Smooth muscle cell (in vitro differentiated cells): ENCODE results near the gene ATXN1. TPM values are rescaled to one million over a fixed set of nuclear protein-coding genes. Genes with fewer than 3 reads are reported as not detected.
"Not testable (repeated sequence)": the region's sequence is repeated elsewhere in the genome, so short reads cannot be mapped to it uniquely, and the experiment has no call there.

Source experiments
- DNase-seq: peaks from one replicate; lab custom pipeline; 2025; ENCODE audit not compliant: unreplicated experiment; lab: John Stamatoyannopoulos, UW
- H2AFZ ChIP-seq: fragments of 200-600 bp; sonication (generic); 2 replicates; pipeline ENCODE4 v1.6.0; 2016; ENCODE audit warnings: antibody characterized with exemption, low read depth, mild to moderate bottlenecking
- H3F3A ChIP-seq: fragments of 200-600 bp; sonication (generic); 2 replicates; pipeline ENCODE4 v1.6.0; 2017; ENCODE audit warnings: antibody characterized with exemption, low read depth
- H3K27ac ChIP-seq: fragments of 200-600 bp; sonication (generic); 2 replicates; pipeline ENCODE4 v1.5.1; 2016; ENCODE audit warnings: low read depth, mild to moderate bottlenecking
- H3K27me3 ChIP-seq: fragments of 200-600 bp; sonication (generic); 2 replicates; pipeline ENCODE4 v1.6.1; 2016; ENCODE audit warnings: low read depth, mild to moderate bottlenecking
- H3K36me3 ChIP-seq: fragments of 200-600 bp; sonication (generic); 2 replicates; pipeline ENCODE4 v1.5.1; 2016; ENCODE audit warnings: low read depth
- H3K4me1 ChIP-seq: fragments of 200-600 bp; sonication (generic); 2 replicates; pipeline ENCODE4 v1.5.1; 2016; ENCODE audit warnings: low read depth
- H3K4me2 ChIP-seq: fragments of 200-600 bp; sonication (generic); 2 replicates; pipeline ENCODE4 v1.6.0; 2016; ENCODE audit warnings: mild to moderate bottlenecking
- H3K4me3 ChIP-seq: fragments of 200-600 bp; sonication (generic); 2 replicates; pipeline ENCODE4 v1.5.1; 2016; ENCODE audit warnings: mild to moderate bottlenecking
- H3K79me2 ChIP-seq: fragments of 200-600 bp; sonication (generic); 2 replicates; pipeline ENCODE4 v1.6.0; 2016; ENCODE audit warnings: low read depth, mild to moderate bottlenecking
- H3K9ac ChIP-seq: fragments of 200-600 bp; sonication (generic); 2 replicates; pipeline ENCODE4 v1.6.0; 2016; ENCODE audit warnings: low read depth
- H3K9me3 ChIP-seq: fragments of 200-600 bp; sonication (generic); replicated peaks from 2 replicates; pipeline ENCODE4 v1.5.1; 2016; ENCODE audit warnings: low read depth
- H4K20me1 ChIP-seq: fragments of 200-600 bp; sonication (generic); 2 replicates; pipeline ENCODE4 v1.6.0; 2016; ENCODE audit warnings: low read depth
- CTCF ChIP-seq: fragments of 200-600 bp; sonication (generic); IDR thresholded peaks from 2 replicates; pipeline ENCODE4 v1.5.1; 2017; ENCODE audit warnings: borderline replicate concordance, mild to moderate bottlenecking, antibody characterized with exemption; ENCODE audit not compliant: insufficient read depth, poor library complexity, severe bottlenecking
- WGBS: methylation state at CpG from one replicate; pipeline ENCODE4 v1.1.7; 2016; ENCODE audit warnings: low lambda C conversion rate; 5-methylcytosine and 5-hydroxymethylcytosine counted together
- polyA plus RNA-seq: library from polyadenylated mRNA; unstranded; fragments of >200 nt; fragmentation: Nextera tagmentation; extraction: Ambion mirVana; gene quantifications from 2 replicates; pipeline ENCODE4 v1.2.1, GENCODE V29; 2016
- total RNA-seq: library from RNA; depleted of rRNA; stranded (reverse); fragments of >200 nt; gene quantifications from 2 replicates; pipeline ENCODE4 v1.2.3, GENCODE V29; 2014

ATXN1 gene
- total and polyA plus RNA-seq, 2 experiments from 2014 or later: 17.9 to 40.6 TPM

- Histone ChIP-seq H3K27me3 (no peaks in the 10 kb centered on the region), H3K4me3 (no peak overlapping the region), H3K27ac (peak overlapping the region; percentile 37), H3K79me2 (peaks cover 9% of the 10 kb centered on the region), H3K4me1 (no peaks in the 10 kb centered on the region), H3K9ac (no peak overlapping the region), H3K9me3 (no peaks in the 10 kb centered on the region), H4K20me1 (peaks cover 56% of the 10 kb centered on the region), H2AFZ (no peak overlapping the region), H3F3A (no peaks in the 10 kb centered on the region), H3K4me2 (peak overlapping the region; percentile 45), H3K36me3 (no peaks in the 10 kb centered on the region)
- DNase-seq: no peak
- WGBS: 68% methylated on average over 1 of the region's 1 CpG
- TF ChIP-seq CTCF: no peak
Measured at GRCh38 chr6:16392010-16392409, 369.2 kb downstream of the ATXN1 start.

GRCh38 chr6:16391451-16391912 lies 369.8 kb downstream of the ATXN1 start:
- H2AFZ ChIP-seq: no peak overlapping the region
- H3K27me3 ChIP-seq: no peaks in the 10 kb centered on the region
- no peaks in the 10 kb centered on the region for H3K9me3 ChIP-seq
- peaks cover 9% of the 10 kb centered on the region for H3K79me2 ChIP-seq
- peaks cover 56% of the 10 kb centered on the region for H4K20me1 ChIP-seq
- no peak overlapping the region for H3K4me3 ChIP-seq
- H3K27ac ChIP-seq: peak overlapping the region; percentile 37
- H3K36me3 ChIP-seq: no peaks in the 10 kb centered on the region
- H3K4me2 ChIP-seq: peak overlapping the region; percentile 45
- no peak overlapping the region for H3K9ac ChIP-seq
- TF ChIP-seq CTCF: no peak
- no peaks in the 10 kb centered on the region for H3K4me1 ChIP-seq
- 50% methylated on average over 2 of the region's 2 CpGs for WGBS
- no peaks in the 10 kb centered on the region for H3F3A ChIP-seq
- no peak for DNase-seq

GRCh38 chr6:16390909-16391450 lies 370.3 kb downstream of the ATXN1 start:
- H3K27me3 ChIP-seq, H3K36me3 ChIP-seq, H2AFZ ChIP-seq, H3K9me3 ChIP-seq, DNase-seq, H3K4me3 ChIP-seq, H3K79me2 ChIP-seq, H3F3A ChIP-seq, H3K4me1 ChIP-seq, H3K9ac ChIP-seq: not testable (repeated sequence)
- Histone ChIP-seq H4K20me1 (peaks cover 59% of the 10 kb centered on the region), H3K4me2 (peak overlapping the region; percentile 45), H3K27ac (peak overlapping the region; percentile 37)
- WGBS: 91% methylated on average over 6 of the region's 6 CpGs

- WGBS: 97% methylated on average over 2 of the region's 2 CpGs
- DNase-seq: no peak
- H3K27ac ChIP-seq: no peak overlapping the region
- H3F3A ChIP-seq: no peaks in the 10 kb centered on the region
- no peak overlapping the region for H3K4me3 ChIP-seq
- H2AFZ ChIP-seq: no peak overlapping the region
- H3K4me2 ChIP-seq: no peak overlapping the region
- peaks cover 9% of the 10 kb centered on the region for H3K79me2 ChIP-seq
- no peaks in the 10 kb centered on the region for H3K27me3 ChIP-seq
- H3K36me3 ChIP-seq: no peaks in the 10 kb centered on the region
- H3K9me3 ChIP-seq: no peaks in the 10 kb centered on the region
- no peak for TF ChIP-seq CTCF
- no peaks in the 10 kb centered on the region for H3K4me1 ChIP-seq
- H3K9ac ChIP-seq: no peak overlapping the region
- peaks cover 70% of the 10 kb centered on the region for H4K20me1 ChIP-seq
Measured at GRCh38 chr6:16389642-16390041, 371.6 kb downstream of the ATXN1 start.
